ENCODE results near the gene MCTP1.

Gene MCTP1

DNA sequence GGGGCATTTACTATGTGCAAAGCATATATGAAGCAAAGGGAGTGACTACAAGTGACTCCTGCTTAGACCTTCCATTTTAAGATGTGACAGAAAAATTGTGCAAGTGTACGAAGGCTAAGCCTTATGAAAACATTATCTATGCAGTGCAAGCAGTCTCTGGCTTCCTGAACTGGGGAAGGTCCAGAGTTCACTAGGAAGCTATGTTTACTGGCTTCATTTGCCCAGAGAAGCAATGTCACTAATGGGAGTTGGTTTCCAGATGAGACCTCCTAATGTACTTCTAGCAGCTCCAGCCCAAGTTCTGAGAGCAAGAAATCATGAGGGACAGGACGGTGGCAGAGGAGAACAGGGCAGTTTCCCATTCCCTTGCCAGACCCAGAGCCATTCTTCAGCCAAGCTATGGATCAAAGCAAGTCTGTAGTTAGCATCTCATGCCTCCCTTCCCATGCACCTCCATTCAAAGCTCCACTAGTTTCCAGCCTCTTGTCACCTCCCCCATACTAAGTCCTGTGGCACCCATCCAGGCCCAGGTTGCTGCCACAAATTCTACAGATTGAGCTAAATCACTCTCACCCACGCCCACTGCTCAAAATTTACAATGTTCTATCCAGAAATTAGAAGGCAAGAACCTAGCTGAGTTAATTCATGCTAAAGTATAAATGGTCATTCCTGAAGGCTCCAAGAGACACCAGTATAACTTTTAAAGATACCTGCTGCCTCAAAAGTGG is 21.8 kb downstream of the MCTP1 start:
- H3K9me2 ChIP-seq (replicated peaks; ENCODE audit: control insufficient read depth, low read length) = no peaks in the 10 kb centered on the region
- H3K4me1 ChIP-seq (ENCODE audit: control insufficient read depth, low read length) = no peaks in the 10 kb centered on the region
- H3K27me3 ChIP-seq (ENCODE audit: control insufficient read depth, low read length) = no peaks in the 10 kb centered on the region
- no peak for TF ChIP-seq EZH2phosphoT487 (IDR thresholded peaks at IDR 0.05; ENCODE audit: borderline replicate concordance, low read length)
- TF ChIP-seq, protein P1, sequence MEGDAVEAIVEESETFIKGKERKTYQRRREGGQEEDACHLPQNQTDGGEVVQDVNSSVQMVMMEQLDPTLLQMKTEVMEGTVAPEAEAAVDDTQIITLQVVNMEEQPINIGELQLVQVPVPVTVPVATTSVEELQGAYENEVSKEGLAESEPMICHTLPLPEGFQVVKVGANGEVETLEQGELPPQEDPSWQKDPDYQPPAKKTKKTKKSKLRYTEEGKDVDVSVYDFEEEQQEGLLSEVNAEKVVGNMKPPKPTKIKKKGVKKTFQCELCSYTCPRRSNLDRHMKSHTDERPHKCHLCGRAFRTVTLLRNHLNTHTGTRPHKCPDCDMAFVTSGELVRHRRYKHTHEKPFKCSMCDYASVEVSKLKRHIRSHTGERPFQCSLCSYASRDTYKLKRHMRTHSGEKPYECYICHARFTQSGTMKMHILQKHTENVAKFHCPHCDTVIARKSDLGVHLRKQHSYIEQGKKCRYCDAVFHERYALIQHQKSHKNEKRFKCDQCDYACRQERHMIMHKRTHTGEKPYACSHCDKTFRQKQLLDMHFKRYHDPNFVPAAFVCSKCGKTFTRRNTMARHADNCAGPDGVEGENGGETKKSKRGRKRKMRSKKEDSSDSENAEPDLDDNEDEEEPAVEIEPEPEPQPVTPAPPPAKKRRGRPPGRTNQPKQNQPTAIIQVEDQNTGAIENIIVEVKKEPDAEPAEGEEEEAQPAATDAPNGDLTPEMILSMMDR (IDR thresholded peaks at IDR 0.05; ENCODE audit: low read depth, low read length, poor library complexity, severe bottlenecking) = no peak
- H3K4me3 ChIP-seq (ENCODE audit: low read length) = no peak overlapping the region
- no peaks in the 10 kb centered on the region for H3F3A ChIP-seq (ENCODE audit: control insufficient read depth, insufficient read depth)
- no peak overlapping the region for H3K4me2 ChIP-seq (ENCODE audit: low read length)
- no peaks in the 10 kb centered on the region for H3K36me3 ChIP-seq (ENCODE audit: control insufficient read depth, low read length)
- no peak overlapping the region for H3K27ac ChIP-seq (ENCODE audit: low read depth, low read length)
- no peaks in the 10 kb centered on the region for H4K20me1 ChIP-seq (ENCODE audit: control insufficient read depth, insufficient read depth, low read depth, low read length)
- no peaks in the 10 kb centered on the region for H3K9me3 ChIP-seq (ENCODE audit: control insufficient read depth, insufficient read depth, low read length)
- H3K79me2 ChIP-seq (ENCODE audit: control insufficient read depth, low read length) = no peaks in the 10 kb centered on the region

DNA sequence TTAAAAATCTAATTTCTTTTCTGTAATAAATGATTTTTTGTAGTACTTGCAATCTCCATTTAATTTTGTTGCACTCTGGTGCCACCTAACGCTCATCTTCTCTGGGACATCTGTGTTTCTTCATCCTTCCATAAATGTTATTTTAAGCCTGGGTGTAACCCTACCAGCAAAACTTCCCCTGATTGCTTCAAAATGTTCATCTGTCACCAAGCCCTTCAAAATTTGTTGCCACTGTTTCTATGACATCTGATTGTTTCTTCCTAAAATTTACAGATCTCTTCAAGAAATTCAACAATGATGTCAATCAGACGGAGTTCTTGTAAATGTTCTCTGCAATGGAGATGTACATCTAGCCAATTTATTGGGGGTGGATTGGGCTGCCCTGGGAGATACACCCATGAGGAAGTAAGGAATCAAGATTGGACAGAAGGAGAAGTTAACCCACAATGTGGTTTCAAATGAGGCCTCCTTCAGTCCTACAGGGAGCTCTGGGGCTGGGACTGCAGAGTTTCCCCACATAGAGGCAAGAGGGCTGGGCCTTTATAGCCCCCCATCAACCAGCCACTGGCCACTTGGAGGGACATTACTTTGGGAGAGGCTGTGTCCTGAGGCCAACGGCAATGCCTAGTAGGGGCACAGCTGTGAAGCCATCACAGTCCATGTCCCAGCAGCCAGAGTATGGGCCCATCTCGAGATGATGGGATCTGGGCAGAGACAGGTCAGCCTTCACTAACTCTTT is 23.3 kb downstream of the MCTP1 start:
- Histone ChIP-seq H3K4me2 (ENCODE audit: low read length) (no peak overlapping the region), H3K36me3 (ENCODE audit: control insufficient read depth, low read length) (no peaks in the 10 kb centered on the region), H3K27ac (ENCODE audit: low read depth, low read length) (no peak overlapping the region), H3K27me3 (ENCODE audit: control insufficient read depth, low read length) (no peaks in the 10 kb centered on the region), H3F3A (ENCODE audit: control insufficient read depth, insufficient read depth) (no peaks in the 10 kb centered on the region), H4K20me1 (ENCODE audit: control insufficient read depth, insufficient read depth, low read depth, low read length) (no peaks in the 10 kb centered on the region), H3K9me2 (replicated peaks; ENCODE audit: control insufficient read depth, low read length) (no peaks in the 10 kb centered on the region), H3K79me2 (ENCODE audit: control insufficient read depth, low read length) (no peaks in the 10 kb centered on the region), H3K9me3 (ENCODE audit: control insufficient read depth, insufficient read depth, low read length) (no peaks in the 10 kb centered on the region), H3K4me3 (ENCODE audit: low read length) (no peak overlapping the region), H3K4me1 (ENCODE audit: control insufficient read depth, low read length) (no peaks in the 10 kb centered on the region)
- TF ChIP-seq, protein P1 (IDR thresholded peaks at IDR 0.05; ENCODE audit: low read depth, low read length, poor library complexity, severe bottlenecking) = peak; percentile 52
- TF ChIP-seq EZH2phosphoT487 (IDR thresholded peaks at IDR 0.05; ENCODE audit: borderline replicate concordance, low read length) = no peak

DNA sequence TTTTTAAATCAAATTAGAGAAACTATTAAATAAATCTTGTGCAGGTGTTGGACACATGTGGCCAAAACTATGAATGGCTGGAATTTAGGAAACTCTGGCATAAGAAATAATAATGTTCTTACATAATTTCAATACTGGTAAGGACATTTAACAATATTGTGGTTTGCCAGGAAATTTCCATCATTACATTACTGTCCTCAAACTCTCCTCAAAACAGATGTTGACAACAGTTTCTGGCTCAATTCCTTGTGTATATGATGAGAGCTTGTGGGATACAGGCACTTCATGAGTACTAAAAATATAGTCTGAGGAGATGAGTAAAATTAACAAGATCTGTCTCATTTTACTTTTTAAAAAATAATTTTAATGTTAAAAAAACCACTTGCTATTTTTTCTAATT is 27.9 kb downstream of the MCTP1 start:
- Histone ChIP-seq H4K20me1 (ENCODE audit: control insufficient read depth, insufficient read depth, low read depth, low read length) (no peaks in the 10 kb centered on the region), H3K27ac (ENCODE audit: low read depth, low read length) (no peak overlapping the region), H3K4me2 (ENCODE audit: low read length) (no peak overlapping the region), H3K4me1 (ENCODE audit: control insufficient read depth, low read length) (no peaks in the 10 kb centered on the region), H3K4me3 (ENCODE audit: low read length) (no peak overlapping the region), H3F3A (ENCODE audit: control insufficient read depth, insufficient read depth) (no peaks in the 10 kb centered on the region), H3K27me3 (ENCODE audit: control insufficient read depth, low read length) (no peaks in the 10 kb centered on the region), H3K9me3 (ENCODE audit: control insufficient read depth, insufficient read depth, low read length) (no peaks in the 10 kb centered on the region), H3K36me3 (ENCODE audit: control insufficient read depth, low read length) (no peaks in the 10 kb centered on the region), H3K9me2 (replicated peaks; ENCODE audit: control insufficient read depth, low read length) (no peaks in the 10 kb centered on the region), H3K79me2 (ENCODE audit: control insufficient read depth, low read length) (no peaks in the 10 kb centered on the region)
- TF ChIP-seq, protein P1 (IDR thresholded peaks at IDR 0.05; ENCODE audit: low read depth, low read length, poor library complexity, severe bottlenecking) = no peak
- TF ChIP-seq EZH2phosphoT487 (IDR thresholded peaks at IDR 0.05; ENCODE audit: borderline replicate concordance, low read length) = no peak
